GM18520 (cell line): Measurements from ENCODE around the gene FOXO3.
"Not testable (repeated sequence)": the region's sequence is repeated elsewhere in the genome, so short reads cannot be mapped to it uniquely, and the experiment has no call there.

Source experiments
- ATAC-seq: cut with Tn5 transposase; IDR thresholded peaks from one replicate; pipeline ENCODE4 v1.9.1; 2021; ENCODE audit not compliant: unreplicated experiment

Gene FOXO3

GRCh38 chr6:108560463-108561308, at the start of gene FOXO3:
Gene FOXO3 (plus strand): TSS chr6:108560917. CDS start chr6:108561209, 292 bp downstream.
- ATAC-seq: no peak

- no peak for ATAC-seq
These were observed 41.8 kb upstream of the FOXO3 start for GRCh38 chr6:108518714-108519576.

GRCh38 chr6:108521616-108522107, 39.1 kb upstream of the FOXO3 start:
- no peak for ATAC-seq

GRCh38 chr6:108523697-108524096, 37.0 kb upstream of the FOXO3 start:
- ATAC-seq: no peak

- no peak for ATAC-seq
These were observed 36.0 kb upstream of the FOXO3 start for GRCh38 chr6:108524528-108525248.

- no peak for ATAC-seq
These were observed 34.0 kb upstream of the FOXO3 start for GRCh38 chr6:108526739-108527174.

GRCh38 chr6:108528878-108529277, 31.8 kb upstream of the FOXO3 start:
- no peak for ATAC-seq

GRCh38 chr6:108531332-108531731, 29.4 kb upstream of the FOXO3 start:
- no peak for ATAC-seq

GRCh38 chr6:108535114-108535742, 25.5 kb upstream of the FOXO3 start:
- no peak for ATAC-seq

GRCh38 chr6:108535920-108536535, 24.7 kb upstream of the FOXO3 start:
- ATAC-seq: not testable (repeated sequence)

GRCh38 chr6:108541843-108542759, 18.6 kb upstream of the FOXO3 start:
- peak; percentile 67 for ATAC-seq

- ATAC-seq: no peak
These were observed 17.4 kb upstream of the FOXO3 start for GRCh38 chr6:108543175-108543940.

- no peak for ATAC-seq
These were observed 16.1 kb upstream of the FOXO3 start for GRCh38 chr6:108544606-108545005.

GRCh38 chr6:108546079-108547049, 14.4 kb upstream of the FOXO3 start:
- ATAC-seq: no peak

GRCh38 chr6:108549241-108549640, 11.5 kb upstream of the FOXO3 start:
- no peak for ATAC-seq

GRCh38 chr6:108549741-108550140, 11.0 kb upstream of the FOXO3 start:
- no peak for ATAC-seq

- no peak for ATAC-seq
These were observed 10.5 kb upstream of the FOXO3 start for GRCh38 chr6:108550256-108550655.
